Neural progenitor cell (in vitro differentiated cells): Measurements from ENCODE around the gene POFUT1.

ENCODE experiments used
- EZH2 ChIP-seq: fragments of 200-600 bp; sonication (generic); IDR thresholded peaks from 2 replicates; pipeline ENCODE4 v1.6.1; 2017; ENCODE audit warnings: antibody characterized with exemption, mild to moderate bottlenecking, moderate library complexity
- TF ChIP-seq, protein P1 (sequence below): fragments of 200-600 bp; sonication (generic); IDR thresholded peaks from 2 replicates; pipeline ENCODE4 v1.5.1; 2017; ENCODE audit warnings: antibody characterized with exemption, mild to moderate bottlenecking

DNA sequence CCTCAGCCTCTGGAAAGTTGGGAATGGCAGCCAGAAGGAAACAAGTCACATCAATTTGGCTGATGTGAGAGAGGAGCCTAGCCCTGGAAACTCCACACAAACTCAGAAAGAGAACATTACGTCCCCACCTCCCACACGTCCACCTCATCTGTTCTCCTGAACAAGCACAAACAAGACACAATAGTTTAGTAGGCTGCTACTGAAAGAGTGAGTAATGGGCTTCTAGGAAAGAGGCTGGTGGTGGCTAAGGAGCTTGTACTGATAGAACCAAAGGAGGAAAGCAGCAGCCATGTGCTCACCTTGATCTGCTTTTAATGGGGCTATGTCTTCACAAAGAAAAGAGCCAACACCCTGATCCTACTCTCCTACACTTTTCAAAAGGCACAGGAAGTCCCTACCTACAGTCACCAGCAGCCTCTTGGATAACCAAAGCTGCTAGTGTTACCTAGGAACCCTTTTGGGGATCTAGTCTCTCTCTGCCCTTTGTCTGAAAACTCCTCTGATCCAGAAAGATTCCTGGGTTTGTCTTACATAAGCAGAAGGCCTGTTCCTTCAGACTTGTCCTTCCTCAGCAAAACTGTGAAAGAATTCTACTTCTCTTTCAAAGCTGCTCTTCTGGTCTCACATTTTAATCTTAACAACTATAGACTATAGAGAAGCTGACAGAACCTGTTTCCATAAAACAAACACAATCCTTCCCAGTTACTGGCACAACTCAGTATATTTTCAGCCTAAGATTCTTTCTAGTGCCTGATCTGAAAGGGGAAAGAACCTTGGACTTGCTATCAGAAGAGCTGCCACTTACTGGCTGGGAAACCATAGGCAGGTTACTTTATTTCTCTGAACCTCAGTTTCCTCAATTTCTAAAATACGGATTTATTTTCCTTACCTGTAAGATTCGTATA, 3.2 kb upstream of the POFUT1 start:
- TF ChIP-seq, protein P1, sequence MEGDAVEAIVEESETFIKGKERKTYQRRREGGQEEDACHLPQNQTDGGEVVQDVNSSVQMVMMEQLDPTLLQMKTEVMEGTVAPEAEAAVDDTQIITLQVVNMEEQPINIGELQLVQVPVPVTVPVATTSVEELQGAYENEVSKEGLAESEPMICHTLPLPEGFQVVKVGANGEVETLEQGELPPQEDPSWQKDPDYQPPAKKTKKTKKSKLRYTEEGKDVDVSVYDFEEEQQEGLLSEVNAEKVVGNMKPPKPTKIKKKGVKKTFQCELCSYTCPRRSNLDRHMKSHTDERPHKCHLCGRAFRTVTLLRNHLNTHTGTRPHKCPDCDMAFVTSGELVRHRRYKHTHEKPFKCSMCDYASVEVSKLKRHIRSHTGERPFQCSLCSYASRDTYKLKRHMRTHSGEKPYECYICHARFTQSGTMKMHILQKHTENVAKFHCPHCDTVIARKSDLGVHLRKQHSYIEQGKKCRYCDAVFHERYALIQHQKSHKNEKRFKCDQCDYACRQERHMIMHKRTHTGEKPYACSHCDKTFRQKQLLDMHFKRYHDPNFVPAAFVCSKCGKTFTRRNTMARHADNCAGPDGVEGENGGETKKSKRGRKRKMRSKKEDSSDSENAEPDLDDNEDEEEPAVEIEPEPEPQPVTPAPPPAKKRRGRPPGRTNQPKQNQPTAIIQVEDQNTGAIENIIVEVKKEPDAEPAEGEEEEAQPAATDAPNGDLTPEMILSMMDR: no peak
- TF ChIP-seq EZH2: no peak
